Osteocyte (in vitro differentiated cells): Measurements from ENCODE around the gene WIF1. TPM values are rescaled to one million over a fixed set of nuclear protein-coding genes. Genes with fewer than 3 reads are reported as not detected.

ENCODE experiments used
- DNase-seq: peaks from one replicate; pipeline ENCODE4 v3.0.0; 2021; ENCODE audit warnings: mixed read lengths; ENCODE audit not compliant: unreplicated experiment; ENCODE audit errors: extremely low spot score
- H3K27ac Mint-ChIP-seq: one replicate; pipeline ENCODE4 v1.8.0; 2021; ENCODE audit warnings: mild to moderate bottlenecking, mixed read lengths; ENCODE audit not compliant: unreplicated experiment
- H3K27me3 Mint-ChIP-seq: one replicate; pipeline ENCODE4 v1.8.0; 2021; ENCODE audit warnings: mixed read lengths; ENCODE audit not compliant: unreplicated experiment
- H3K36me3 Mint-ChIP-seq: one replicate; pipeline ENCODE4 v1.8.0; 2021; ENCODE audit warnings: mixed read lengths; ENCODE audit not compliant: unreplicated experiment
- H3K4me1 Mint-ChIP-seq: one replicate; pipeline ENCODE4 v1.8.0; 2021; ENCODE audit warnings: mixed read lengths; ENCODE audit not compliant: unreplicated experiment
- H3K4me3 Mint-ChIP-seq: one replicate; pipeline ENCODE4 v1.8.0; 2021; ENCODE audit warnings: mild to moderate bottlenecking, moderate library complexity, mixed read lengths; ENCODE audit not compliant: unreplicated experiment
- H3K9me3 Mint-ChIP-seq: one replicate; pipeline ENCODE4 v1.8.0; 2021; ENCODE audit warnings: mixed read lengths; ENCODE audit not compliant: unreplicated experiment
- CTCF ChIP-seq: fragments of 200-600 bp; sonication (generic); IDR thresholded peaks from 2 replicates; pipeline ENCODE4 v1.5.0; 2021; ENCODE audit warnings: antibody characterized with exemption, mild to moderate bottlenecking, moderate library complexity
- total RNA-seq: library from RNA; stranded (reverse); gene quantifications from 2 replicates; pipeline ENCODE4 v1.2.1, GENCODE V29; 2021

Gene WIF1
- total RNA-seq, 1 donor from 2014 or later = not detected

- DNase-seq = no peak
- TF ChIP-seq CTCF = no peak
- H3K27me3 Mint-ChIP-seq = peaks cover 35% of the 10 kb centered on the region
- H3K4me1 Mint-ChIP-seq = peaks cover 3% of the 10 kb centered on the region
- H3K9me3 Mint-ChIP-seq = no peaks in the 10 kb centered on the region
- H3K27ac Mint-ChIP-seq = no peak overlapping the region
- H3K36me3 Mint-ChIP-seq = no peaks in the 10 kb centered on the region
- no peak overlapping the region for H3K4me3 Mint-ChIP-seq
Observed at GRCh38 chr12:65155784-65156183, 34.7 kb upstream of the WIF1 start.

DNA sequence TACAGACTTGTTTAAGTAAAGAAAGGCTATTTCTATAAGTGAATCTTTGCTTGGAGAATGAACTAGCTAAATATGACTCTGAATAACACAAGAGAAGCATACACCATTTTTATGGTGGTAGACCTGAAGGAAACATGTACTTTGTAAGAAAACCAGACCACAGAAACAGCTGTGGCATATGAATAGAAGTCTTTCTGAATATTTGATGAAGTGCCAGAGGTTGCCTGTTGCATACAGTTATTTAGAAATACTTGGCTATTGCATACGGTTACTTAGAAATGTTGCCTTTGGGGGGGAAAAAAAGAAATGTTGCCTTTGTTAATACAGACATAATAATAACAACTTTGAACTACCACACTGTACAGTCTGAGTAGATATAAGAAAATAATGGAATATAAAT, 31.5 kb upstream of the WIF1 start:
- no peak for DNase-seq
- peaks cover 33% of the 10 kb centered on the region for H3K27me3 Mint-ChIP-seq

DNA sequence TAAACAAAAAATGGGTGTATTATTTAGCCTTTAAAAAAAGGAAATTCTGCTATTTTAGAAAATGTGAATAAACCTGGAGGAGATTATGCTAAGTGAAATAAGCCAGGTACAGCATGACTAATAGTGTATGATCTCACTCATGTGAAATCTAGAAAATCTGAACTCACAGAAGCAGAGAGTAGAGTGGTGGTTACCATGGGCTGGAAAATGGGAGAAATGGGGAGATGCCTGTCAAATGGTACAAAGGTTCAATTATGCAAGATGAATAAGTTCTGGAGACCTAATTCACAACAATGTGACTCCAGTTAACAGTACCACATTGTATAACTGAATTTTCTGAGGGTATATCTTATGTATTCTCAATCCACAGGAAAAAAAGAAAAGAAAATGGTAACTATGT, 30.9 kb upstream of the WIF1 start:
- H3K27ac Mint-ChIP-seq = no peak overlapping the region
- DNase-seq = no peak
- H3K4me1 Mint-ChIP-seq = peaks cover 3% of the 10 kb centered on the region
- no peak for TF ChIP-seq CTCF
- H3K27me3 Mint-ChIP-seq = peaks cover 37% of the 10 kb centered on the region
- no peaks in the 10 kb centered on the region for H3K9me3 Mint-ChIP-seq
- H3K4me3 Mint-ChIP-seq = no peak overlapping the region
- no peaks in the 10 kb centered on the region for H3K36me3 Mint-ChIP-seq

More for the DNA sequence above, 31.5 kb upstream of the WIF1 start:
- H3K9me3 Mint-ChIP-seq = no peaks in the 10 kb centered on the region
- H3K36me3 Mint-ChIP-seq = no peaks in the 10 kb centered on the region
- peaks cover 3% of the 10 kb centered on the region for H3K4me1 Mint-ChIP-seq
- H3K27ac Mint-ChIP-seq = no peak overlapping the region
- no peak overlapping the region for H3K4me3 Mint-ChIP-seq
- TF ChIP-seq CTCF = no peak

DNA sequence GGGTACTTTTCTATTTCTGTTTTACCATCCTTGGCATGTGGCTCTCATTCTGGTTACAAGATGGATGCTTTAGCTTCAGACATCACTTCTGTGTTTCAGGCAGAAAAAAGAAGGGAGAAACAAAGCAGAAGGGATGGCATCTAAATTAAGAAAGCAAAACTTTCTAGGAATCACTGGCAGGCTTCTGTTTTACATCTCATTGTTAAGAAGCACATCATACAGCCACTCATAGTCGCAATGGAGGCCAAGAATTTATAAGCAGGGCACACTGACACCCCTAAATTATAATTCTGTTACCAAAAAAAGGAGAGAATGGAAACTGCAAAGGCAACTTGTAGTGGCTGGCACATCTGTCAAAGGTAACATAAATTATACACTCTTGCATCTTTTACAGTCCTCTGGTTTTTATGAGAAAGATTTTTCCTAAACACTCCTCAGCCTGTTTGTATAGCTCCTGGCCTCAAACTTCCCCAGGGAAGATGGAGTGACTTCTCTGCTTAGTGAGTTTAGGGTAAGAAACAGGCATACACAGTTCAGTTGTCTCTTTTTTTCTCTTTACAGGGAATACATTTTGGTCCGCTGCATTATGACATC, 26.3 kb upstream of the WIF1 start:
- no peak for TF ChIP-seq CTCF
- H3K4me1 Mint-ChIP-seq = no peaks in the 10 kb centered on the region
- no peaks in the 10 kb centered on the region for H3K36me3 Mint-ChIP-seq
- no peak overlapping the region for H3K27ac Mint-ChIP-seq
- no peaks in the 10 kb centered on the region for H3K9me3 Mint-ChIP-seq
- peaks cover 61% of the 10 kb centered on the region for H3K27me3 Mint-ChIP-seq
- H3K4me3 Mint-ChIP-seq = no peak overlapping the region
- no peak for DNase-seq

DNA sequence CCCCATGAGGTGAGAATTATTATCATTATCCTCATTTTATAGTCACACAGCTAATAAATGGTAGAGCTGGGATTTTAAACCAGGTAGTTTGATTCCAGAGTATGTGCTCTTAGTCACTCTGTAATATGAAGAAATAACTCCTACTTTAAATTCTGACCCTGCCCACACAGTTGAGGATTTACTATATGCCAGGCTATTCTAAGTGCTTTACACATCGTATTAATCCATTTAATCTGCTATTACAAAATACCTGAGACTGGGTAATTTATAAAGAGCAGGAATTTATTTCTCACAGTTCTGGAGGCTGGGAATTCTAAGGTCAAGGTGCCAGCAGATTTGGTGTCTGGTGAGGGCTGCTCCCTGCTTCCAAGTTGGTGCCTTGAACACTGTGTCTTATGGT, 19.6 kb upstream of the WIF1 start:
- no peak for TF ChIP-seq CTCF
- Mint-ChIP-seq H3K27ac (no peak overlapping the region), H3K27me3 (peaks cover 83% of the 10 kb centered on the region), H3K36me3 (peaks cover 3% of the 10 kb centered on the region), H3K4me1 (no peaks in the 10 kb centered on the region), H3K9me3 (peaks cover 5% of the 10 kb centered on the region), H3K4me3 (no peak overlapping the region)
- DNase-seq = no peak
